Measurements from ENCODE around the gene INTS15.

Gene INTS15

GRCh38 chr7:6642861-6643640 is 53.2 kb downstream of the INTS15 start:
- DNase-seq (ENCODE audit: low spot score): no peak

- no peak for DNase-seq (ENCODE audit: low spot score)
Observed at GRCh38 chr7:6643915-6644625, 54.2 kb downstream of the INTS15 start.

DNA sequence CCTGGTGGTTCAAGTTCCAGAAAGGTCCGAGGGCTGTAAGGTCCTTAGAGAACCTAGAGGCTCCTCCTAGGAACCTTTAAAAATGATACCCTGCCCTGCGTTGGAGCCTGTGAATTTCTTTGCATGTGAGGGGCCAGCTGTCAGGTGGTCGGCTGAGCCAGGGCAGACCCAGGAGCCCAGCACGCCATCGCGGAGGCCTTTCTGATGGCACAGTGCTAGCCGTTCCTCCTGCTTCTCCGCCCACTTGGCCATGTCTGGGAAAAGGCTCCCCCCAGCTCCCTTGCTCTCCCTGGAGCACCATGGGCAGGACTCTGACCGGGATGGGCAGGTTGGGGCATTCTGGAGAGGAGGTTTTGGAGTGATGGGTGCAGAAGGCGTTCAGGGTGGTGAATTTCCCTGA is 54.9 kb downstream of the INTS15 start:
- DNase-seq (ENCODE audit: low spot score): no peak

DNA sequence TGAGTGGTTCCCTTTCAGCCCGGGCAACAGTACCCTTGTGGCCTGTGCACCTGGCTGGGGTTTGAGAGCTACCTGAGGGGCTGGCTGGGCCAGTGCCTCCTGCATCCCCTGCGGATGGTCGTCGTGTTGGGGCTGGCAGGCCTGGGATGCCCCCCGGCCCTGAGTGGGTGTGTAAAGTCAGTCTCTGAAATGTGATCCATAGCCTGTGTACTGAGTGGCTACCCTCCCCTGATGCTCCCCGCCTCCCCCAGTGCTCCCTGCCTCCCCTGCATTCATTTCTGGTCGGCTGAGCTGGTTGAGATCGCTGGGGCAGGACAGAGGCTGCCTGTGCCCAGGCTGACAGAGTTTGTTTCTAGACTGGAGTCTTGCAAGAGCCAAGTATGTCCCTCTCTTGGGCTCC is 56.6 kb downstream of the INTS15 start:
- no peak for DNase-seq (ENCODE audit: low spot score)

DNA sequence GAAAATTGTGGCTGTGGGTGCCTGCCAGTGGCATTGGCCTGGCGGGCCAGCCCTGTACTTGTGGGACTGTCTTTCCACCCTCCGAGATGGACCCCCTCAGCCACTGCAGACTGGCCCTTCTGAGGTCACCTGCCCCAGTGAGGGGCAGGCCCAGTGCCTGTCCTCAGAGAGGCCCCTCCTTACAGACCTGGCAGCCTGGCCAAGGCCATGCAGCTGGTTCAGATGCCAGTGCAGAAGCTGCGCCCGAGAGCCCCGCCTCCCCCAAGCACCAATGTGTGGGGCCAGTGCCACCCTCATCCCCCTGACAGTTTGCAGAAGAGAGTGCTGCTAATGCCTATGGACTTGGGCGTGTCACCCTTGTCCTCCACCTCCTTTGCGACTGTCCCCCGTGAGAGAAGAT is 57.3 kb downstream of the INTS15 start:
- no peak for DNase-seq (ENCODE audit: low spot score)

DNA sequence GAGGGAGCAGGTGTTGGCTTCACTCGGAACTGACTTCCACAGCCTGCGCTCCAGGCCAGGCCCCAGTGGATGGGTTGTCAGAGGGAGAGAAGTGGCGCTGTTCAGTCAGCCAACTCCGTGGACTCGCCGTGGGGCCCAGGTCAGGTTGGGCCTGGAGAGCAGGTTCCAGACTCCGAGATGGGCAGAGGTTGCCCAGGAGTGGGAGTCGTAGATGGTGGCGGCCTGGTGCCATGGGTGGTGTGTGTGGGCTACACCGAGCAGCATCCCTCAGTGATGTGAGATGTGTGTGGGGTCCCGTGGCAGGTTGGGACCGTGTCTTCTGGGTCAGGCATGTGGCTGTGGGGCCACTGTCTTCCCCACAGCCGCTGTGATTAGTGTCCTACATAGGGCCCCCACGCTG is 57.7 kb downstream of the INTS15 start:
- DNase-seq (ENCODE audit: low spot score): no peak

- DNase-seq (ENCODE audit: low spot score): no peak
Observed at GRCh38 chr7:6648066-6648814, 58.4 kb downstream of the INTS15 start.

DNA sequence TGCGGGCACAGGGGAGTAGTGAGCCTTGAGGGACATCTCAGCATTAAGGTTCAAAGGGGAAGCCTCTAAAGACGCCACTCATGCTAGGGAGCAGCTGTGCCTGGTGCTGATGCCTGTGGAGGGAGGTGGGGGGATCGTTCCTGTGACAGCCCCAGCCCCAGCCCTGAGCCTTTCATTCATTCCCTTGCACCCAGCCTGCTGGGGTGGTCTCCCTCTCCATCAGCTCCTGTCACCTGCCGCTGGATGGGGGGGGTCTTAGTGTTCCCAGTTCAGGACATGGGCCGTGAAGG is 58.9 kb downstream of the INTS15 start:
- DNase-seq (ENCODE audit: low spot score): no peak

- DNase-seq (ENCODE audit: low spot score): no peak
Observed at GRCh38 chr7:6649241-6649961, 59.6 kb downstream of the INTS15 start.

GRCh38 chr7:6650086-6650485 is 60.3 kb downstream of the INTS15 start:
- DNase-seq (ENCODE audit: low spot score): no peak

GRCh38 chr7:6650521-6651011 is 60.7 kb downstream of the INTS15 start:
- DNase-seq (ENCODE audit: low spot score): peak; percentile 33

DNA sequence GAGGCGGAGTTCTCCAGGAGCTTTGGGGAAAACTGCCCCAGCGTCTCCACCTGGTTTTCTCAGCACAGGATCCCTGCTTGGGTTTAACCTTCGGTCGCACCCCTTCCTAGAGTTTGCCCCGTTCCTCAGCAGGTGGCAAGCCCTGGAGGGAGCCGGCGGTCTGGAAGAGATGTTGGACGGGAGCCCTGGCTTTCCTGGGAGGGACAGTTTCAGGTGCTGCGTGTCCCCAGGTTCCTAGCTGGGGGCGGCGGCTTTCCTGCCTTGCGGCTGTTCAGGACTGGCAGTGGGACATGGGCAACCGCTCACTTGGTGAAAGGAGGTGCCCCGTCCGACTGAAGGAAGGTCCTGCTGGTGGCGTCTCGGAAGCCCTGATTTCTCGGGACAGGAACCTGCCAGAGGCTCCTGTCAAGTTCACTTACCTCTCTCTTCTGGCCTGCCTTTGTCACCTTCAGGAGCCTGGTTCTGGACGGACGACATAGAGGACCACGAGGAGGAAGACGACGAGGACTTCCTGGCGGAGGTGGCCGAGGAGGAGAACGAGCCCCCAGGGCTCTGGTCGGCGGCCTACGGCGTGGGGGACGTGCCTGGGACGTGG is 62.1 kb downstream of the INTS15 start:
- DNase-seq (ENCODE audit: low spot score): peak; percentile 60

- DNase-seq (ENCODE audit: low spot score): peak; percentile 42
Observed at GRCh38 chr7:6652446-6653011, 62.7 kb downstream of the INTS15 start.

- DNase-seq (ENCODE audit: low spot score): peak; percentile 44
Observed at GRCh38 chr7:6653071-6654003, 63.5 kb downstream of the INTS15 start.

DNA sequence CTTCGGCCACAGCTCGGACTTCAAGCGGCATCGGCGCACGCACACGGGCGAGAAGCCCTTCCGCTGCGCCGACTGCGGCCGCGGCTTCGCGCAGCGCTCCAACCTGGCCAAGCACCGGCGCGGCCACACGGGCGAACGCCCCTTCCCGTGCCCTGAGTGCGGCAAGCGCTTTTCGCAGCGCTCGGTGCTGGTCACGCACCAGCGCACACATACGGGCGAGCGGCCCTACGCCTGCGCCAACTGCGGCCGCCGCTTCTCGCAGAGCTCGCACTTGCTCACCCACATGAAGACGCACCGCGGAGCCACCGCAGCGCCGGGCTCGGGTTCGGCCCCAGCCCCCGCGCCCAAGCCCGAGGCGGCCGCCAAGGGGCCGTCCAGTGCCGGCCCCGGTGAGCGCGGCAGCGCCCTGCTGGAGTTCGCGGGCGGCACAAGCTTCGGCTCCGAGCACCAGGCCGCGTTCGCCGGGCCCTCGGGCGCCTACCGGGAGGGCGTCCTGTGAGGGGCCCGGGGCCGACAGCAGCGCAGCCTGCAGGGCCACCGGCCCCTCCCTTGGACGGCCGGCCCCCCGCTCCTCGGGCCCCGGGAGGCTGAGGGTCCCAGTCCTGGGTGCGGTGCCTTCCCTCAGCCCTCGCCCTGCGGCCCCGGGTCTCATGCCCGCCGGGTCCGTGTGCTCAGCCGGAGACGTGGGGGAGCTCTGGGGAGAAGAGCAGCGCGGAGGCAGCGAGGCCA is 64.5 kb downstream of the INTS15 start:
- DNase-seq (ENCODE audit: low spot score): peak; percentile 56

- peak; percentile 44 for DNase-seq (ENCODE audit: low spot score)
Observed at GRCh38 chr7:6654842-6655610, 65.2 kb downstream of the INTS15 start.

GRCh38 chr7:6655636-6656385 is 66.0 kb downstream of the INTS15 start:
- DNase-seq (ENCODE audit: low spot score): no peak

DNA sequence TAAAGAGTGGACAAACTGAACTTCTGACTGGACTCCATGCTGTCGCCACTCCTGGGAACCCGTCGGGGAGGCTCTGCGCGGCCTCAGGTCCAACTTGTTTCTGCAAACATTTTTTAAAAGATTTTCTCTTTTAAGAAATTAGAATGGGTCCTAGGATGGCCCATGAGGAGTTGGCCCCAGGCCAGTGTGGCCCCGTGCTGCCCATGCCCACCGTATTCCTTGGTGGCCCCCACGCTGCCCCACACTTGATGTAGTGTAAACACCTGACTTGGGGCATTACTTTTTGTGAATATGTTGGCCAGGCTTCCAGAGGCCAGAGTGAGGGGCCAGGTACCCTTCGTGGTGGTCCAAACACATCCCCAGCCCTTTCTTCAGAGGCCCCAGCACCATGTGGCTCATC is 66.6 kb downstream of the INTS15 start:
- DNase-seq (ENCODE audit: low spot score): no peak
